ENCODE data around the gene GPC3. TPM values are rescaled to one million over a fixed set of nuclear protein-coding genes. Genes with fewer than 3 reads are reported as not detected.

The GPC3 gene
- total RNA-seq, 4 donors from 2014 or later: 4.9 to 10.9 (median 9.2) TPM

- no peaks in the 10 kb centered on the region for H3K9me3 ChIP-seq
- no peak for DNase-seq (ENCODE audit: low spot score in 2 of 2)
- H3K27ac ChIP-seq: no peak overlapping the region
- H3K27me3 ChIP-seq: no peaks in the 10 kb centered on the region
- H3K36me3 ChIP-seq: no peaks in the 10 kb centered on the region
- H3K4me1 ChIP-seq: no peaks in the 10 kb centered on the region
- WGBS: 61% methylated on average over 3 of the region's 3 CpGs
- TF ChIP-seq, protein P1, sequence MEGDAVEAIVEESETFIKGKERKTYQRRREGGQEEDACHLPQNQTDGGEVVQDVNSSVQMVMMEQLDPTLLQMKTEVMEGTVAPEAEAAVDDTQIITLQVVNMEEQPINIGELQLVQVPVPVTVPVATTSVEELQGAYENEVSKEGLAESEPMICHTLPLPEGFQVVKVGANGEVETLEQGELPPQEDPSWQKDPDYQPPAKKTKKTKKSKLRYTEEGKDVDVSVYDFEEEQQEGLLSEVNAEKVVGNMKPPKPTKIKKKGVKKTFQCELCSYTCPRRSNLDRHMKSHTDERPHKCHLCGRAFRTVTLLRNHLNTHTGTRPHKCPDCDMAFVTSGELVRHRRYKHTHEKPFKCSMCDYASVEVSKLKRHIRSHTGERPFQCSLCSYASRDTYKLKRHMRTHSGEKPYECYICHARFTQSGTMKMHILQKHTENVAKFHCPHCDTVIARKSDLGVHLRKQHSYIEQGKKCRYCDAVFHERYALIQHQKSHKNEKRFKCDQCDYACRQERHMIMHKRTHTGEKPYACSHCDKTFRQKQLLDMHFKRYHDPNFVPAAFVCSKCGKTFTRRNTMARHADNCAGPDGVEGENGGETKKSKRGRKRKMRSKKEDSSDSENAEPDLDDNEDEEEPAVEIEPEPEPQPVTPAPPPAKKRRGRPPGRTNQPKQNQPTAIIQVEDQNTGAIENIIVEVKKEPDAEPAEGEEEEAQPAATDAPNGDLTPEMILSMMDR (IDR thresholded peaks at IDR 0.05): no peak
- TF ChIP-seq EP300 (IDR thresholded peaks at IDR 0.05) (no peak), POLR2A (IDR thresholded peaks at IDR 0.05) (no peak), POLR2AphosphoS5 (IDR thresholded peaks at IDR 0.05) (no peak)
- no peak overlapping the region for H3K4me3 ChIP-seq
These were observed 126.1 kb downstream of the GPC3 start for GRCh38 chrX:133859336-133859735.

DNA sequence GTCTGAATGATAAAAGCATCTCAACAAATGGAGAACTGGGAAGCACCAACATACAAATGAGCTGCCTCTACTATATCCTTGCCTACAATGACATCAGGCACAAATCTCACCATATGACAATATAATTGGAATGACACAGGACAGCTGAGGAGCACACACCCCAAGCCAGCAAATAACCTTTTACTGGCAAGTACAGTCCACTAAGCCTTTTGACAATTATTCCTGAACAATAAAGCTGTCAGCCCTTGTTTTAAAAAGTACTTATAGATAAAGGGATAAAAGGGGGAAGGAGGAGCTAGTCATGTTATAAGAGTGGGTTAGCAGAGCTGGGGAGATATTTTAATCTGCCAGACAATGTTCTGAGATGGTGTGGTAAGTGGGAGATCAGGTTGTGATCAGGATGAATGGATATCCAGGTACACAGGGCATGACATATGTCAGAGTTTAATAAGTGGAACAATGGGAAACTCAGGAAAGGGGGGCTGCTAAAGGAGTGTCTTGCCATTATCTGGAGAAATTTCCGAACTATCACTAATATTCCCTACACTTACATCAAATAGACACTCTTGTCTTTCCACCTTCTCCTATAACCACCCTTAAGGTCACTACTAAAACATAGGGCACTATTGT, 127.6 kb downstream of the GPC3 start:
- Histone ChIP-seq H3K27me3 (no peaks in the 10 kb centered on the region), H3K36me3 (no peaks in the 10 kb centered on the region), H3K4me3 (no peak overlapping the region), H3K9me3 (no peaks in the 10 kb centered on the region), H3K4me1 (no peaks in the 10 kb centered on the region), H3K27ac (no peak overlapping the region)
- DNase-seq (ENCODE audit: low spot score in 2 of 2): no peak
- WGBS: 86% methylated on average over 1 of the region's 1 CpG
- TF ChIP-seq POLR2AphosphoS5 (IDR thresholded peaks at IDR 0.05) (no peak), EP300 (IDR thresholded peaks at IDR 0.05) (no peak), POLR2A (IDR thresholded peaks at IDR 0.05) (no peak)
- TF ChIP-seq, protein P1 (IDR thresholded peaks at IDR 0.05): no peak

- DNase-seq (ENCODE audit: low spot score in 2 of 2): no peak
- Histone ChIP-seq H3K4me3 (no peak overlapping the region), H3K27me3 (no peaks in the 10 kb centered on the region), H3K27ac (no peak overlapping the region), H3K4me1 (no peaks in the 10 kb centered on the region), H3K36me3 (no peaks in the 10 kb centered on the region), H3K9me3 (no peaks in the 10 kb centered on the region)
- TF ChIP-seq EP300 (IDR thresholded peaks at IDR 0.05) (no peak), POLR2AphosphoS5 (IDR thresholded peaks at IDR 0.05) (no peak), POLR2A (IDR thresholded peaks at IDR 0.05) (no peak)
- TF ChIP-seq, protein P1 (IDR thresholded peaks at IDR 0.05): no peak
- WGBS: 61% methylated on average over 3 of the region's 3 CpGs
These were observed 128.6 kb downstream of the GPC3 start for GRCh38 chrX:133856819-133857218.

GRCh38 chrX:133854290-133854689, 131.1 kb downstream of the GPC3 start:
- Histone ChIP-seq H3K27me3 (no peaks in the 10 kb centered on the region), H3K27ac (no peak overlapping the region), H3K36me3 (no peaks in the 10 kb centered on the region), H3K4me1 (no peaks in the 10 kb centered on the region), H3K4me3 (no peak overlapping the region), H3K9me3 (no peaks in the 10 kb centered on the region)
- DNase-seq (ENCODE audit: low spot score in 2 of 2): no peak
- 72% methylated on average over 2 of the region's 2 CpGs for WGBS
- no peak for TF ChIP-seq POLR2A (IDR thresholded peaks at IDR 0.05)
- no peak for TF ChIP-seq EP300 (IDR thresholded peaks at IDR 0.05)
- no peak for TF ChIP-seq POLR2AphosphoS5 (IDR thresholded peaks at IDR 0.05)
- TF ChIP-seq, protein P1 (IDR thresholded peaks at IDR 0.05): no peak

DNA sequence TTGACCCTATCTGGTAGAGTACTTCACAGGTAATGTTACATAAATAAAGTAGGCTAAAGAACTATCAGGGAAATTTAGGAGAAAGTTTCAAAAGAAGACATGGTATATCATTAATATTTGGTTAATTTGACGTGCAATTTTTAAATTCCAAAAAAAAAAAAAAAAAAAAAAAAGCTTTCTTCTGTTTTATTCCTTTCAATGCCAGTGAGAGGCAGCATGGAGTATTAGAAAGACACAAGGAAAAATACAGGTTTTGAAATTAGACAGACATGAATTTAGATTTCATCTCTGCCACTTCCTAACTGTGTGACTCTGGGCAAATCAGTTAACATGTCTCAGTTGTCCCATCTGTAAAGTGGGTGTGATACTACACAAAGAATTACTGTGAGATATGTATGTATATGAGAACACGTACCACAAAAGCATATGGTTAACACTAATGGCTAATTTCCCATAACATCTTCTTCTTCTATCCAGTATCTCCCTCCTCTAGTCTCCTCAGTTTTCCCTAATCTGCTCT, 132.5 kb downstream of the GPC3 start:
- Histone ChIP-seq H3K27ac (no peak overlapping the region), H3K4me3 (no peak overlapping the region), H3K4me1 (no peaks in the 10 kb centered on the region), H3K36me3 (no peaks in the 10 kb centered on the region), H3K27me3 (no peaks in the 10 kb centered on the region), H3K9me3 (no peaks in the 10 kb centered on the region)
- DNase-seq (ENCODE audit: low spot score in 2 of 2): no peak
- 62% methylated on average over 2 of the region's 2 CpGs for WGBS
- TF ChIP-seq POLR2AphosphoS5 (IDR thresholded peaks at IDR 0.05): no peak
- no peak for TF ChIP-seq EP300 (IDR thresholded peaks at IDR 0.05)
- TF ChIP-seq, protein P1 (IDR thresholded peaks at IDR 0.05): no peak
- TF ChIP-seq POLR2A (IDR thresholded peaks at IDR 0.05): no peak

All from suprapubic skin (tissue), 4 donors.